ENCODE data around the gene CTSC. TPM values are rescaled to one million over a fixed set of nuclear protein-coding genes. Genes with fewer than 3 reads are reported as not detected.

CTSC gene
- total RNA-seq, 1 donor from 2014 or later = 109 TPM

DNA sequence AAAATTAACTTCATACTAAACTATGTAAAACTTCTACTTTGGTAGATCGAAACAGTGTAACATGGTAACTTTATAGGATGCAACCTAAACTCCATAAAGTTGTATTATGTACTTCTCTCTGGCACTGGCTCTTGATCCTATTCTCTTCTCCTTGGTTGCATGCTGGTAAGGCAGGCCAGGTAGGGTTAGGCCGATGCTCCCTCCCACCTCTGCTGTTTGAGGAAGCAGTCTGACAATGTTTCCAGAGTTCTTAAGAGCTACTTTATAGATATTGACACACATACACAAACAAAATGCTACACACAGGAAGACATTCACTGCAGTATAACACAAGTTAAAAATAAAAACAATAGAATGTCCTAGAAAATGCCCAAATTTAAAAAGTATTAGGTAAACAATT lies 22.5 kb downstream of the CTSC start:
- TF ChIP-seq, protein P1, sequence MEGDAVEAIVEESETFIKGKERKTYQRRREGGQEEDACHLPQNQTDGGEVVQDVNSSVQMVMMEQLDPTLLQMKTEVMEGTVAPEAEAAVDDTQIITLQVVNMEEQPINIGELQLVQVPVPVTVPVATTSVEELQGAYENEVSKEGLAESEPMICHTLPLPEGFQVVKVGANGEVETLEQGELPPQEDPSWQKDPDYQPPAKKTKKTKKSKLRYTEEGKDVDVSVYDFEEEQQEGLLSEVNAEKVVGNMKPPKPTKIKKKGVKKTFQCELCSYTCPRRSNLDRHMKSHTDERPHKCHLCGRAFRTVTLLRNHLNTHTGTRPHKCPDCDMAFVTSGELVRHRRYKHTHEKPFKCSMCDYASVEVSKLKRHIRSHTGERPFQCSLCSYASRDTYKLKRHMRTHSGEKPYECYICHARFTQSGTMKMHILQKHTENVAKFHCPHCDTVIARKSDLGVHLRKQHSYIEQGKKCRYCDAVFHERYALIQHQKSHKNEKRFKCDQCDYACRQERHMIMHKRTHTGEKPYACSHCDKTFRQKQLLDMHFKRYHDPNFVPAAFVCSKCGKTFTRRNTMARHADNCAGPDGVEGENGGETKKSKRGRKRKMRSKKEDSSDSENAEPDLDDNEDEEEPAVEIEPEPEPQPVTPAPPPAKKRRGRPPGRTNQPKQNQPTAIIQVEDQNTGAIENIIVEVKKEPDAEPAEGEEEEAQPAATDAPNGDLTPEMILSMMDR (IDR thresholded peaks at IDR 0.05; ENCODE audit: insufficient read depth, low read length, poor library complexity, severe bottlenecking) = no peak
- DNase-seq (ENCODE audit: low read depth) = no peak
- H3K27me3 ChIP-seq (ENCODE audit: control insufficient read depth, insufficient read depth, low read length) = no peaks in the 10 kb centered on the region
- no peak overlapping the region for H3K4me3 ChIP-seq (ENCODE audit: low read depth, low read length)
- H3K36me3 ChIP-seq (ENCODE audit: control insufficient read depth, insufficient read depth, low read length) = no peaks in the 10 kb centered on the region

DNA sequence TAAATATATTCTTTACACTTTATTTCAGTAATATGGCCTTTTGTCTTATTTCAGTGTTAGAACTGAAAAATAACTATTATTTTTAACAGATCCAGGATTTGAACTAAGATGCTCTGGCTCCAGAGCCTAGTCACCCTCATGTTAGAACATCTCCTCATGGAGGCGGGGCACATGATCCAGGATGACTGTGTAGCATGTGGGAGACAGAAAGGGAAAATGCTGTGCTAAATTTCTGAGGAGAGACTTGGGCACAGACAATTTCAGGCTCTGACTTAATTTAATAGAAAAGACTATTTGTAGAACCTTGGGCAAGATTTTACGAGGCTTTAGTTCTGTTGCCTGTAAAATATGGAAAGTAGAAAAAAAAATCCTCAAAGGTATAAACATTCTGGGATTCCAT lies 24.1 kb downstream of the CTSC start:
- no peak for DNase-seq (ENCODE audit: low read depth)
- no peaks in the 10 kb centered on the region for H3K36me3 ChIP-seq (ENCODE audit: control insufficient read depth, insufficient read depth, low read length)
- no peak overlapping the region for H3K4me3 ChIP-seq (ENCODE audit: low read depth, low read length)
- H3K27me3 ChIP-seq (ENCODE audit: control insufficient read depth, insufficient read depth, low read length) = no peaks in the 10 kb centered on the region
- TF ChIP-seq, protein P1 (IDR thresholded peaks at IDR 0.05; ENCODE audit: insufficient read depth, low read length, poor library complexity, severe bottlenecking) = no peak

DNA sequence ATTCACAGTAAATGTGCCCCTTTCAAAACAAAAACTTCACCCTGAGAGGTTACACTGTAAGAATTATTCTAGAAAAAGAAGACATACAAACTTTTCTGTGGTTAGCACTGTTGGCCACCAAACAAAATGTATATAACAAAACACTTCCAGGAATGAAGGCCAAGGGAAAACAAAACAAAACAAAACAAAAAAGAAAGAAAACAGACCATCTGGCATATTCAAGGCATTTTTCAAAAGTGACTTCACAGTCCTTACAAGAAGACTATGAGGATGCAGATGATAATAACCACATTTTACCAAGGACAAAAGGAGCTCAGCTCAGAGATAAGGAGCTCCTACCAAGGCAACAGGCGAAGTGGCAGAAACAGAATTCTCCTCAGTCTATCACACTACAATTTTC lies 24.9 kb downstream of the CTSC start:
- H3K27me3 ChIP-seq (ENCODE audit: control insufficient read depth, insufficient read depth, low read length) = no peaks in the 10 kb centered on the region
- TF ChIP-seq, protein P1 (IDR thresholded peaks at IDR 0.05; ENCODE audit: insufficient read depth, low read length, poor library complexity, severe bottlenecking) = no peak
- H3K4me3 ChIP-seq (ENCODE audit: low read depth, low read length) = no peak overlapping the region
- DNase-seq (ENCODE audit: low read depth) = no peak
- H3K36me3 ChIP-seq (ENCODE audit: control insufficient read depth, insufficient read depth, low read length) = no peaks in the 10 kb centered on the region

DNA sequence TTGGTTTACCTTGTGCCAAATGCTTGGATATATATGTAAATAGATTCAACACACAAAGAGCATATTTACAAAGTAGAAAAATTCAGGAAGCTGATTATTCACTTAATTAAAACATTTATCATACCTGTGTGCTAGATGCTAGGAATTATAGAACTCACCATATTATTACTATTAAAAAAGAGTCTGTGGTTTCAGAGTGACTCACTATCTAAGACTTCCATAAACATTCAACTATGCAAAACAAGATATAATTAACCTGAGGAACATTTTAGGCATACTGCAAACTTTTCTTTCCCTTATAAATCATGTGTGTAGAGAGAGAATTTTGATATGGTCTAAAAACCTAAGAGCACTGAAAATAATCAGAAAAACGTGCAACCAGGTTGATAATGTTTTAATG lies 27.3 kb downstream of the CTSC start:
- Histone ChIP-seq H3K4me3 (ENCODE audit: low read depth, low read length) (no peak overlapping the region), H3K36me3 (ENCODE audit: control insufficient read depth, insufficient read depth, low read length) (no peaks in the 10 kb centered on the region), H3K27me3 (ENCODE audit: control insufficient read depth, insufficient read depth, low read length) (no peaks in the 10 kb centered on the region)
- TF ChIP-seq, protein P1 (IDR thresholded peaks at IDR 0.05; ENCODE audit: insufficient read depth, low read length, poor library complexity, severe bottlenecking) = no peak
- no peak for DNase-seq (ENCODE audit: low read depth)

DNA sequence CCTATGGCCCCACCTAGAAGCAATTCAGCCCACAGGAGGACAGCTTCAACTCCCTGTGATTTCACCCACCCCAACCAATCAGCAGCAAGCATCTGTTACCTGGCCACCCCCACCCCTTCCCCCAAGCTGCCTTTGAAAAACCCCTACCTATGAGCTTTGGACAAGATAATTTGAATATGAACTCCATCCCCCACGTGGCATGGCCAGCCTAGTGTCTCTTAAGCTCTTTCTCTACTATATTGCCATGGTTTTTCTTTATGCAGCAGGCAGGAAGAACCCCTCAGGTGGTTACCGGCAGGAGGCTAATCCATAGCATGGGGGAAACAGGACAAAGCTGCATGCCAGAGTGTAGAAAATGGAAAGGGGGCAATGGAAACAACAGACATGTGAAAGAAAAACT lies 29.0 kb downstream of the CTSC start:
- DNase-seq (ENCODE audit: low read depth) = no peak
- TF ChIP-seq, protein P1 (IDR thresholded peaks at IDR 0.05; ENCODE audit: insufficient read depth, low read length, poor library complexity, severe bottlenecking) = no peak
- H3K27me3 ChIP-seq (ENCODE audit: control insufficient read depth, insufficient read depth, low read length) = no peaks in the 10 kb centered on the region
- peaks cover 1% of the 10 kb centered on the region for H3K36me3 ChIP-seq (ENCODE audit: control insufficient read depth, insufficient read depth, low read length)
- no peak overlapping the region for H3K4me3 ChIP-seq (ENCODE audit: low read depth, low read length)

DNA sequence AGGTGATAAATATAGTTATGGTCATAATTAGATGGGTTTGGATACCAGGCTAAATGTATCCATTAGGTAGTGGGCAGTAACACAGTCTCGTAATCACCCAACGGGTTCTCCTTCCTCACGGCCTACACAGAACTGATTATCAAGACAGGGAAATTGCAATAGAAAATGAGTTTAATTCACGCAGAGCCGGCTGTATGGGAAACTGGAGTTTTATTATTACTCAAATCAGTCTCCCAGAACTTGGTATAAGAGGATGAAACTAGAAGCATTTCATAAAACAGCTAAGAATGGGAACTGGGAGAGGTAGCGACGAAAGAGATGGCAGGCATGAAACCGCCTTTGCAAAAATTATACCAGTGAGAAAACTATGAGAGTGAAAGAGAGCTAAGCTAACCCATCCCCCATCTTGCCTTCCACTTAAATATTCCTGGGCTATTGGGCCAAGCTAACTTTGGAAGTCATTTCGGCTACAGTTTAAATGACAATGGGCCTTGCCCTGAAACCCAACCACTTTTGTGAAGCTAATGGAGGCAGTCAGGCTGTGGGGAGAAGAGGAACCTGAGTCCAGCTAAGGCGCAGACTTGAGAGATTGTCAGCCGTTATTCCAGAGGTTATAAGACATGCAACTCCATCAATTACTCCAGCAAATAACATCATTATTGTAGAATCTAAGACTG lies 29.6 kb downstream of the CTSC start:
- no peak for DNase-seq (ENCODE audit: low read depth)
- Histone ChIP-seq H3K4me3 (ENCODE audit: low read depth, low read length) (no peak overlapping the region), H3K36me3 (ENCODE audit: control insufficient read depth, insufficient read depth, low read length) (peaks cover 2% of the 10 kb centered on the region), H3K27me3 (ENCODE audit: control insufficient read depth, insufficient read depth, low read length) (no peaks in the 10 kb centered on the region)
- TF ChIP-seq, protein P1 (IDR thresholded peaks at IDR 0.05; ENCODE audit: insufficient read depth, low read length, poor library complexity, severe bottlenecking) = no peak

Measured in kidney epithelial cell (primary cell).